ENCODE data around the gene PSPH. TPM values are rescaled to one million over a fixed set of nuclear protein-coding genes. Genes with fewer than 3 reads are reported as not detected.
"Not testable (repeated sequence)": the region's sequence is repeated elsewhere in the genome, so short reads cannot be mapped to it uniquely, and the experiment has no call there.

The PSPH gene
- polyA plus RNA-seq, 1 of the 3 experiments (the other 2 are of a cell fraction), result 50.5 TPM

DNA sequence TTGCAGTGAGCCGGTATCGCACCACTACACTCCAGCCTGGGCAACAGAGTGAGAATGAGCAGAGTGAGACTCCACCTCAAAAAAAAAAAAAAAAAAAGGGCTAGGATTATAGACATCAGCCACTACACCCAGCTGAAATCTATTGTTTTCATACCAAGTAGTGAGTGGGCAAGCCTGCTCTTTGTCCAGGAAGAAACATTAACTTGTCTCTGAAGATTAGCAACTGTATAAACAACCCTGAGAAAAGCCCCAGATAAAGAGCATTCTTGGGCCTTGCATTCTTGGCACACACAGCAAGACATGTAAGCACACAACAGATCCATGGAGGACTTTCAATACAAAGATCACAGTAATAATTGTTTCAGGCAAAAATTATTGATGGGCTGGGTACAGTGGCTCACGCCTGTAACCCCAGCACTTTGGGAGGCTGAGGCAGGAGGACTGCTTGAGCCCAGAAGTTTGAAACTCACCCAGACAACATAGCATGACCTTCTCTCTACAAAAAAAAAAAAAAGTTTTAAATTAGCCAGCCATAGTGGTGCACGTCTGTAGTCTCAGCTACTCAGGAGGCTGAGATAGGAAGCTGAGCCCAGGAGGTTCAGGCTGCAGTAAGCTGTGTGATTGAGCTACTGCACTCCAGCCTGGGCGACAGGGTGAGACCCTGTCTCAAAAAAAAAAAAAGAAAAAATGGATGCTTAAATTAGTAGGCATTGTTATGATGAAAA, 4.4 kb downstream of the PSPH start (continued):
- TF ChIP-seq, protein P1, sequence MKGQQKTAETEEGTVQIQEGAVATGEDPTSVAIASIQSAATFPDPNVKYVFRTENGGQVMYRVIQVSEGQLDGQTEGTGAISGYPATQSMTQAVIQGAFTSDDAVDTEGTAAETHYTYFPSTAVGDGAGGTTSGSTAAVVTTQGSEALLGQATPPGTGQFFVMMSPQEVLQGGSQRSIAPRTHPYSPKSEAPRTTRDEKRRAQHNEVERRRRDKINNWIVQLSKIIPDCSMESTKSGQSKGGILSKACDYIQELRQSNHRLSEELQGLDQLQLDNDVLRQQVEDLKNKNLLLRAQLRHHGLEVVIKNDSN (IDR thresholded peaks at IDR 0.05; ENCODE audit: borderline replicate concordance, low read depth), result 0 out of 2 replicates have a peak, but pooled peaks have one; percentile 7
- TF ChIP-seq EZH2phosphoT487 (IDR thresholded peaks at IDR 0.05; ENCODE audit: borderline replicate concordance, low read depth), result no peak
- TF ChIP-seq GATA2 (CRISPR knock-in tag; IDR thresholded peaks at IDR 0.05), result no peak
- TF ChIP-seq, protein P2, sequence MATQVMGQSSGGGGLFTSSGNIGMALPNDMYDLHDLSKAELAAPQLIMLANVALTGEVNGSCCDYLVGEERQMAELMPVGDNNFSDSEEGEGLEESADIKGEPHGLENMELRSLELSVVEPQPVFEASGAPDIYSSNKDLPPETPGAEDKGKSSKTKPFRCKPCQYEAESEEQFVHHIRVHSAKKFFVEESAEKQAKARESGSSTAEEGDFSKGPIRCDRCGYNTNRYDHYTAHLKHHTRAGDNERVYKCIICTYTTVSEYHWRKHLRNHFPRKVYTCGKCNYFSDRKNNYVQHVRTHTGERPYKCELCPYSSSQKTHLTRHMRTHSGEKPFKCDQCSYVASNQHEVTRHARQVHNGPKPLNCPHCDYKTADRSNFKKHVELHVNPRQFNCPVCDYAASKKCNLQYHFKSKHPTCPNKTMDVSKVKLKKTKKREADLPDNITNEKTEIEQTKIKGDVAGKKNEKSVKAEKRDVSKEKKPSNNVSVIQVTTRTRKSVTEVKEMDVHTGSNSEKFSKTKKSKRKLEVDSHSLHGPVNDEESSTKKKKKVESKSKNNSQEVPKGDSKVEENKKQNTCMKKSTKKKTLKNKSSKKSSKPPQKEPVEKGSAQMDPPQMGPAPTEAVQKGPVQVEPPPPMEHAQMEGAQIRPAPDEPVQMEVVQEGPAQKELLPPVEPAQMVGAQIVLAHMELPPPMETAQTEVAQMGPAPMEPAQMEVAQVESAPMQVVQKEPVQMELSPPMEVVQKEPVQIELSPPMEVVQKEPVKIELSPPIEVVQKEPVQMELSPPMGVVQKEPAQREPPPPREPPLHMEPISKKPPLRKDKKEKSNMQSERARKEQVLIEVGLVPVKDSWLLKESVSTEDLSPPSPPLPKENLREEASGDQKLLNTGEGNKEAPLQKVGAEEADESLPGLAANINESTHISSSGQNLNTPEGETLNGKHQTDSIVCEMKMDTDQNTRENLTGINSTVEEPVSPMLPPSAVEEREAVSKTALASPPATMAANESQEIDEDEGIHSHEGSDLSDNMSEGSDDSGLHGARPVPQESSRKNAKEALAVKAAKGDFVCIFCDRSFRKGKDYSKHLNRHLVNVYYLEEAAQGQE (IDR thresholded peaks at IDR 0.05; ENCODE audit: low read depth, low read length), result 0 out of 2 replicates have a peak, but pooled peaks have one; percentile 20
- peak; percentile 66; the same call in 1 of the 2 replicates for TF ChIP-seq RXRA (IDR thresholded peaks at IDR 0.05; ENCODE audit: borderline replicate concordance, low read depth)
- no peak for TF ChIP-seq MXI1 (IDR thresholded peaks at IDR 0.05; ENCODE audit: low read depth, low read length)
- TF ChIP-seq MEF2A (IDR thresholded peaks at IDR 0.05; ENCODE audit: borderline replicate concordance, low read depth), result no peak
- TF ChIP-seq ELF1 (IDR thresholded peaks at IDR 0.05), result no peak
- TF ChIP-seq TCF12 (IDR thresholded peaks at IDR 0.05), result peak; percentile 98

DNA sequence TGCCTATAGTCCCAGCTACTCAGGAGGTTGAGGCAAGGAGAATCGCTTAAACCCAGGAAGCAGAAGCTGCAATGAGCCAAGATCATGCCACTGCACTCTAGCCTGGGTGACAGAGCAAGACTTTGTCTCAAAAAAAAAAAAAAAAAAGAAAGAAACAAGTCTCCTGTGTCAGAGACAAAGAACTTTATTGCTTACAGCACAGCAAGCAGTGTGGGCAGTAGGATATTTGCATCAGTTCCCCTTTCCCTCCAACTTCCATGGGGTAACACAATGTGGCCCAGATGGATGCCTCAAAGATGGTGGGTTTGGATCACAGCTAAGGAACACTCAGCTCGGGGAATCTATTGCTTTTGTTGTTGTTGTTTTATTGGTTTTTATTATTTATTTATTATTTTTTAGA, 5.5 kb downstream of the PSPH start:
- POLR2A ChIA-PET; H3K27me3 ChIP-seq (ENCODE audit: insufficient read depth); H4K20me1 ChIP-seq (ENCODE audit: insufficient read depth); H2AFZ ChIP-seq (ENCODE audit: low read depth); H3K36me3 ChIP-seq (replicated peaks in 1 of 2; ENCODE audit: control insufficient read depth in 1 of 2, insufficient read depth in 2 of 2, low read length in 1 of 2); CTCF ChIA-PET; H3K4me2 ChIP-seq; DNase-seq; H3K9ac ChIP-seq; H3K9me3 ChIP-seq; H3K4me3 ChIP-seq (ENCODE audit: low read depth in 2 of 2, low read length in 1 of 2); H3K9me2 ChIP-seq: not testable (repeated sequence)
- H3K79me2 ChIP-seq (ENCODE audit: insufficient read depth), result peaks cover 61% of the 10 kb centered on the region
- H3K27ac ChIP-seq (ENCODE audit: low read depth in 2 of 2, low read length in 1 of 2), result peak overlapping the region in 1 of 2 experiments; percentile 85; a peak in 1 of 4 replicates
- peaks cover 14 to 31% of the 10 kb centered on the region in 2 experiments; a peak in 3 of 4 replicates for H3K4me1 ChIP-seq (ENCODE audit: control insufficient read depth in 1 of 2, insufficient read depth in 2 of 2, low read depth in 1 of 2, low read length in 1 of 2)
- WGBS (ENCODE audit: low lambda C conversion rate), result 96% methylated on average over 2 of the region's 2 CpGs
- peaks cover 47% of the 10 kb centered on the region for H3F3A ChIP-seq (replicated peaks; ENCODE audit: insufficient read depth)

DNA sequence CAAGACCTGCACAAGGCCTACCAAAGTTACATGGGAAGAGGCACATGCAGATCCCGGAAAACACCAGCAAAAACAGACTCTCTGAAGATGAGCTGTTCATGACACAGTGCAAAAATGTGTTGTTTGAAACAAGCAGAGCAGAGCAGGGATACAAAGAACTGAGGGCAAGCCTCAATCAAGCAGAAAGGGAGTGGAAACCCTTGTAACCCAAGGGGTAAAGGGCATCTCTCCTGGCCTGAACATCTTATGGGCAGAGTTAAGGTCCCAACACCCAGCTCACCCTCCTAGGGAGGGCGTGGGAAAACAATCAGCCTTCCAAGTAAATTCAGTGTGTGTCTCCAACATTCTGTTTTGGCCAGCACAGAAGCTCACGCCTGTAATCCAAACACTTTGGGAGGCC, 10.5 kb downstream of the PSPH start:
- Histone ChIP-seq H3K9ac (no peak overlapping the region), H3K9me2 (no peaks in the 10 kb centered on the region), H3K4me2 (no peak overlapping the region), H3K27me3 (ENCODE audit: insufficient read depth) (no peaks in the 10 kb centered on the region), H3K36me3 (replicated peaks in 1 of 2; ENCODE audit: control insufficient read depth in 1 of 2, insufficient read depth in 2 of 2, low read length in 1 of 2) (peaks cover 0 to 16% of the 10 kb centered on the region in 2 experiments), H3K4me1 (ENCODE audit: control insufficient read depth in 1 of 2, insufficient read depth in 2 of 2, low read depth in 1 of 2, low read length in 1 of 2) (no peaks in the 10 kb centered on the region), H3F3A (replicated peaks; ENCODE audit: insufficient read depth) (peaks cover under 1% of the 10 kb centered on the region), H4K20me1 (ENCODE audit: insufficient read depth) (no peaks in the 10 kb centered on the region), H3K9me3 (no peaks in the 10 kb centered on the region), H3K4me3 (ENCODE audit: low read depth in 2 of 2, low read length in 1 of 2) (no peak overlapping the region), H2AFZ (ENCODE audit: low read depth) (no peak overlapping the region), H3K27ac (ENCODE audit: low read depth in 2 of 2, low read length in 1 of 2) (no peak overlapping the region), H3K79me2 (ENCODE audit: insufficient read depth) (peaks cover 30% of the 10 kb centered on the region; the same call in 1 of the 2 replicates)
- ChIA-PET POLR2A (interaction anchor here (1.2 kb wide), 1 partner anchor 11 kb away, joined by 4 read pairs; the partner anchor contains the start of genes CCT6A and PSPH), CTCF (interaction anchor here (1.0 kb wide), 1 partner anchor 34 kb away, joined by 3 read pairs; no protein-coding TSS in a partner anchor)
- 96% methylated on average over 3 of the region's 3 CpGs for WGBS (ENCODE audit: low lambda C conversion rate)
- no peak for DNase-seq
- TF ChIP-seq GATA2 (CRISPR knock-in tag; IDR thresholded peaks at IDR 0.05) (no peak), JUND (IDR thresholded peaks at IDR 0.05) (no peak), NFIC (IDR thresholded peaks at IDR 0.05; ENCODE audit: borderline replicate concordance) (no peak), YY1 (IDR thresholded peaks at IDR 0.05; ENCODE audit: low read depth) (no peak), MEF2A (IDR thresholded peaks at IDR 0.05; ENCODE audit: borderline replicate concordance, low read depth) (no peak), SIN3A (IDR thresholded peaks at IDR 0.05; ENCODE audit: borderline replicate concordance, low read depth, low read length) (no peak), TAF1 (IDR thresholded peaks at IDR 0.05; ENCODE audit: borderline replicate concordance, low read depth, low read length) (no peak), TCF12 (IDR thresholded peaks at IDR 0.05) (no peak), EP300 (IDR thresholded peaks at IDR 0.05; ENCODE audit: borderline replicate concordance in 1 of 2, low read depth in 1 of 2, low read length in 1 of 2) (no peak), RAD21 (IDR thresholded peaks at IDR 0.05; ENCODE audit: low read length) (no peak)
- TF ChIP-seq, protein P3, sequence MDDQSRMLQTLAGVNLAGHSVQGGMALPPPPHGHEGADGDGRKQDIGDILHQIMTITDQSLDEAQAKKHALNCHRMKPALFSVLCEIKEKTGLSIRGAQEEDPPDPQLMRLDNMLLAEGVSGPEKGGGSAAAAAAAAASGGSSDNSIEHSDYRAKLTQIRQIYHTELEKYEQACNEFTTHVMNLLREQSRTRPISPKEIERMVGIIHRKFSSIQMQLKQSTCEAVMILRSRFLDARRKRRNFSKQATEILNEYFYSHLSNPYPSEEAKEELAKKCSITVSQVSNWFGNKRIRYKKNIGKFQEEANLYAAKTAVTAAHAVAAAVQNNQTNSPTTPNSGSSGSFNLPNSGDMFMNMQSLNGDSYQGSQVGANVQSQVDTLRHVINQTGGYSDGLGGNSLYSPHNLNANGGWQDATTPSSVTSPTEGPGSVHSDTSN (IDR thresholded peaks at IDR 0.05), result no peak
- TF ChIP-seq, protein P4, sequence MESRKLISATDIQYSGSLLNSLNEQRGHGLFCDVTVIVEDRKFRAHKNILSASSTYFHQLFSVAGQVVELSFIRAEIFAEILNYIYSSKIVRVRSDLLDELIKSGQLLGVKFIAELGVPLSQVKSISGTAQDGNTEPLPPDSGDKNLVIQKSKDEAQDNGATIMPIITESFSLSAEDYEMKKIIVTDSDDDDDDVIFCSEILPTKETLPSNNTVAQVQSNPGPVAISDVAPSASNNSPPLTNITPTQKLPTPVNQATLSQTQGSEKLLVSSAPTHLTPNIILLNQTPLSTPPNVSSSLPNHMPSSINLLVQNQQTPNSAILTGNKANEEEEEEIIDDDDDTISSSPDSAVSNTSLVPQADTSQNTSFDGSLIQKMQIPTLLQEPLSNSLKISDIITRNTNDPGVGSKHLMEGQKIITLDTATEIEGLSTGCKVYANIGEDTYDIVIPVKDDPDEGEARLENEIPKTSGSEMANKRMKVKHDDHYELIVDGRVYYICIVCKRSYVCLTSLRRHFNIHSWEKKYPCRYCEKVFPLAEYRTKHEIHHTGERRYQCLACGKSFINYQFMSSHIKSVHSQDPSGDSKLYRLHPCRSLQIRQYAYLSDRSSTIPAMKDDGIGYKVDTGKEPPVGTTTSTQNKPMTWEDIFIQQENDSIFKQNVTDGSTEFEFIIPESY (IDR thresholded peaks at IDR 0.05; ENCODE audit: borderline replicate concordance, low read depth), result no peak
